ENCODE data around the gene FOXI1.

FOXI1 gene

GRCh38 chr5:170132269-170132975 lies 26.7 kb downstream of the FOXI1 start:
- DNase-seq = no peak

DNA sequence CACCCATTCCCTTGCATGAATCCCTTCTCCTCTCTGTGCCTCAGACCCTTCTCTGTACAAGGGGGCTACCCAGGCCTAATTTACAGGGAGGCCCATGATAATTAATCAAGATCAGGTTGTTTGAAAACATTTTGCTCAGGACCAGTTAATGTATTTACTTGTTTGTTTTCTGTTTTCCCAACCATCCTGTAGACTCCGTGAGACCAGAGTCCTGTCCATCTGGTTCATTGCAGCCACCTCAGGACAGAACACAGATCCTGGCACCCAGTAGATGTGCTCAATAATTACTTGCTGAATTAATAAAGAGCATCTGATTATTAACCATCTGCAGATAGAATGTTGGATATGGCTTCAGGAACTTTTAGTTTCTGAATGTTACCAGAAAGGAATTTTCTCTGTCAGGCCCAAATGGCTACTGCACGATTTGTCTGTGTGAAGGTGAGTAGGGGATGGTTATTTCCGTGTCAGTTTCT lies 27.3 kb downstream of the FOXI1 start:
- no peak for DNase-seq

DNA sequence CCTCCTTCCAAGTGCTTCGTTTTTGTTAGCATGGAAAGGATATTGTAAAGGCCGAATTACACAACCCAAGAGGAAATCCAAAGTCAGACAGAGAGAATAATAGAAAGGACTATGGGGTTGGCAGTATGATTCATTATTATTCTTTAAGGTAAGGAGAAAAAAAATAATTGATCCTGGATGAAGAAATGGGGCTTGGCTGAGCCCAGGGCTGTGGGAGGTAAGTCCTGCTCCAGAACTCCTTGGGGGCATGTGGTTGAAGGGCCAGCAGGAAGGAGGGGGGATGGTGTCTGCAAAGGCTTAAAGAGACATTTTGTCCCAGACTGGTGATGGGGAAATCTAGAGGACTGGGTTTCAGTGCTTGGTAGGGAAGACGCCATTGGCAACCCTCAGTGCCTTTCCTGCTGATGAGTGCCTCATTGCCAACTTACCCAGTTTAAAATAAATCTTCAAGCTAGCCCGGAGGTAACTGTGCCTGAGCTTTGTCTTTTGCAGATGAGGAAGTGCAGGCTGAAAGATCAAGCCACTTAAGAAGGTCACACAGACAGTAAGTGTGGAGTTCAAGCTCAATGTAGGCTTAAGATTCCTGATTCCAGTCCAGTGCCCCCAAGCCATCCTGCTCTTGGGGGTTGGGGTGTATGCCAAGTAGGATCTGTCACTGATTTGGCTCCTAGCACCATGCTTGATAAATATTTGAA lies 30.2 kb downstream of the FOXI1 start:
- DNase-seq = no peak

GRCh38 chr5:170136506-170136905 lies 30.8 kb downstream of the FOXI1 start:
- no peak for DNase-seq

- DNase-seq = no peak
Observed at GRCh38 chr5:170137694-170138214, 32.1 kb downstream of the FOXI1 start.

DNA sequence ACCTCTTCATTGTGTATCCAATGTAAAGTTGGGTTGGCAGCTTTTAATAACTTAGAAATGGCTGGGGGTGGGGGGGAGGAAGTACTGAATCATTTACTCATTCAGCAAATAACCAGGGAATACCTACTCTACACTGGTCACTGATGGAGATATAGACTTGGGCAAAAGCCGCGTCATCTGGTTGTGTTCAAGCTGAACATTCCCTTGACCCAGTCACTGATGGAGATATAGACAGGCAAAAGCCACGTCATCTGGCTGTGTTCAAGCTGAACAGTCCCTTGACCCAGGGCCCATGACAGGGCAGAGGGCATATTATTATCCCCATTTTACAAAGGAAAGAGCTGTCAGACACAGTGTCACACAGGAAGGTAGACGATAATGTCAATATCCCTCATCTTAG lies 32.6 kb downstream of the FOXI1 start:
- DNase-seq = no peak

DNA sequence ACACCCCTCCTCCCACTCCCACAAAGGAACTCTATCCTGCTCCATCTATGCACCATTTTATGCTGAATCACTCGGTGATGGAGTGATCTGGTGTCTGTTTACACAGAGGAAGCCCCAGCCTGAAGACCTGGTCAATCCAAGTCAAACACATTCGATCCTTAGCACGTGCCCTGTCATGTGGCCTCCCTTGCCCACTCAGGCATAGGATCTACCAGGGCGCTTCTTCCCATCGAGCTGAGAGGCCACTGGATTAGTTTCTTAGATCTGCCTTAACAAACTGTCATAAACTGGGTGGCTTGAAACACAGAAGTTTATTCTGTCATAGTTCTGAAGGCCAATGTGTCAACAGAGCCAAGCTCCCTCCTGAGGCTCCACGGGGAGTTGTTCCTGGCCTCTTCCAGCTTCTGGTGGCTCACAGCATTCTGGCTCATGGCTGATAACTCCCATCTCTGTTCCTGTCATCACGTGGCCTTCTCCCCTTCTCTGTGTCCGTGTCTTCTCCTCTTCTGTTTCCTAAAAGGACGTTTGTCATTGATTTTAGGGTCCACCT lies 34.2 kb downstream of the FOXI1 start:
- DNase-seq = no peak

DNA sequence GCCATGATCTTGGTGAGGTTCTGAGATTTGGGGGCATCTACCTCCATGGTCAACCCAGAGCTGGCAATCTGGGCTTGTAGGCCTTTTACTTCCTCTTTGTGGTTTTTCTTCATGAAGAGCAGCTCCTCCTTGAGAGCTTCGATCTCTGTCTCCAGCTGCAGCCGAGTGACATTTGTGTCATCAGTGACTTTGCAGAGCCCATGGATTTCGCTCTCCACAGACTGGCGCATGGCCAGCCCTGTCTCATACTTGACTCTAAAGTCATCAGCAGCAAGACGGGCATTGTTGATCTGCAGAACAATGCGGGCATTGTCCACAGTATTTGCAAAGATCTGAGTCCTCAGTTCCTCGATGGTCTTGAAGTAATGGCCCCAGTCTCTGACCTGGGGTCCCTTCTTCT lies 35.5 kb downstream of the FOXI1 start:
- peak; percentile 56 for DNase-seq

DNA sequence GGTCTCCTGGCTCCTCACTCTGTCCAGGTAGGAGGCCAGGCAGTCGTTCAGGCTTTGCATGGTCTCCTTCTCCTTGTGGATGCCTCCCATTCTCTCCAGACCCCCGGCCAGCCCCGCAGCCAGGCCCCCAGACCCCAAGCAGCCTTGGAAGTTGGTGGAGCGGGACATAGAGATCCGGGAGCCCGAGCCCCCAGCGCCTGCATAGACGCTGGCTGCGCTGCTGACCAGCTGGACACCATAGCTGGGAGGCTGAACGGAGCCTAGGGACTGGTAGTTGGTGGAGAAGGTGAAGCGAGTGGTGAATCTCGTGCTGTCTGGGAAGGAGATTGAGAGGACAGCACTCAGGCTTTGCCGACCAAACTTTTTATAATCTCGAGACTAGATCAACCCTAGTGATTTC lies 35.9 kb downstream of the FOXI1 start:
- no peak for DNase-seq

GRCh38 chr5:170142196-170142595 lies 36.5 kb downstream of the FOXI1 start:
- no peak for DNase-seq

- DNase-seq = no peak
Observed at GRCh38 chr5:170143091-170143490, 37.4 kb downstream of the FOXI1 start.

DNA sequence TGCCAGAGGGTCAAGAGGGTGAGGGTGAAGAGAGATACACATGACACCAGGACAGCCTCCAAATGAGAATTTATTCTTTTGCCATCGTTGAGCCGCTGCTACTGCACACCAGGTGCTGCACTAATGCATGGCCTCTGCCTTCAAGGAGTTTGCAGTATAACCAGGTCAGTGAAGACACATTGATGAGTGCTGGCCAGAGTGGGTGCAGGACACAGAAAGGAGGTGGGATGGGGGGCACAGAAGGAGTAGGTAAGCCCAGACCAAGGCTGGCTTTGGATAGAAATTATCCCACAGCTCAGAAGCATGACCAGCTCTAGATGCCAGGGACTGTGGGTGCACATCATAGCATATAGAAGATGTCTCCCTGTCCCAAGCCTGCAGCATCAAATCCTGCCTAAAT lies 38.0 kb downstream of the FOXI1 start:
- DNase-seq = no peak

- no peak for DNase-seq
Observed at GRCh38 chr5:170144286-170145023, 38.8 kb downstream of the FOXI1 start.

GRCh38 chr5:170145462-170145861 lies 39.8 kb downstream of the FOXI1 start:
- DNase-seq = peak; percentile 72

- no peak for DNase-seq
Observed at GRCh38 chr5:170147051-170147752, 41.5 kb downstream of the FOXI1 start.

DNA sequence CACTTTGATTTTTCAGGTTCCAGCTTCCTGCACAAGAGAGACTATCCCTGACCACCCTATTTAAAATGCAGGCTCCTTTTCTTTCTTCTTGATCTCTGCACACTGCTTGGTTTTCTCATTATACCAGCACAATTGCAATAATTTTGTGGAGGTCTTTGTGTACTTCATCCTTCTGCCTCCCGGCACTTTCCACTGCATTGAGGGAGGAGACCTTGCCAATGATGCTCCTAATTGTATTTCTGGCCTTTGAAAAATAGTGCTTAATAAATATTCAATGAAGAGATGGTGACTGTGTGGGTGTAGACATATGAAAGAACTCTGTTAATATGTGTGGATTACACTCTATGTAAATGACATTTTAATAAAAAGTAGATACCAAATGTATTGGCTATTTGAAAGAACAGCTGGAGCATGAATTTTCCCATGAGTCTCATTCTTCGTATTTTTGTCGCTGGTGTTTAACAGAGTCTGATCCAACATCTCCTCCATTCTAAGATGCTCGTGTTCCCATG lies 42.1 kb downstream of the FOXI1 start:
- no peak for DNase-seq

DNA sequence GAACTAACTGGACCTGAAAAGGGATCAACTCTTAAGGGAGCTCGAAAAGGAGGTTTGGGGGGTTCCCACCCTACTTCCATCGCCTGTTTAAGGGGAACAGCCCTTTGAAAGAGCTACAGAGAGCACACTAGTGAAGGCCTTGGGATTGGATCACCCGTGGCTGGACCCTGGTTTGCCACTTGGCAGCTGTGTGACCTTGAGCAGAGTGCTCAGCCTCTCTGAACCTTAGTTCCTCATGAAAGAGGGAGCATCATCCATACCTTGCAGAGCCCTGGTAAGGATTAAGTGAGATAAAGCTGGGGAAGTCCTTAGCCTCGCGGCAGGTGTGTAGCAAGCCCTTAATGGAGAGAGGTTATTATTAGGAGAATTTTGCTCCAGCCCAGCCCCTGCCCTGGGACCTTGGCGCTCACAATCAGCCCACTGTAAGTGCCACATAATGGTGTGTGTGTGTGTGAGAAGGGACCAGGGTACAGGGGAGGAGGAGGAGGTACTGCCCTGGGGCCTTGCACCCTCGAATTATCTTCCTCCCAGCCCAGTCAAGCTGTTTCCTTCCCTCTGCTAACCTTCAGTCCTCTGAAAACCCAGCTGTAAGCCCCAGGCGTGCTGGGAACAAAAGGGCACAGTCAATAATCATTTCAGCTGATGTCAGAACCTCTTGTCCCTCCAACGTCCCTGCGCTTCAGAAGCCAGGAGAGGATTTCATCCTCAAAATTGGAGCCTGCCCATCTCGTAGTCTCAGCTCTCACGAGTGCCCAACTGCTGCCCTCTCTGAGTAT lies 42.9 kb downstream of the FOXI1 start:
- DNase-seq = no peak

GRCh38 chr5:170149206-170149515 lies 43.5 kb downstream of the FOXI1 start:
- DNase-seq = no peak

- no peak for DNase-seq
Observed at GRCh38 chr5:170150713-170151096, 45.0 kb downstream of the FOXI1 start.

DNA sequence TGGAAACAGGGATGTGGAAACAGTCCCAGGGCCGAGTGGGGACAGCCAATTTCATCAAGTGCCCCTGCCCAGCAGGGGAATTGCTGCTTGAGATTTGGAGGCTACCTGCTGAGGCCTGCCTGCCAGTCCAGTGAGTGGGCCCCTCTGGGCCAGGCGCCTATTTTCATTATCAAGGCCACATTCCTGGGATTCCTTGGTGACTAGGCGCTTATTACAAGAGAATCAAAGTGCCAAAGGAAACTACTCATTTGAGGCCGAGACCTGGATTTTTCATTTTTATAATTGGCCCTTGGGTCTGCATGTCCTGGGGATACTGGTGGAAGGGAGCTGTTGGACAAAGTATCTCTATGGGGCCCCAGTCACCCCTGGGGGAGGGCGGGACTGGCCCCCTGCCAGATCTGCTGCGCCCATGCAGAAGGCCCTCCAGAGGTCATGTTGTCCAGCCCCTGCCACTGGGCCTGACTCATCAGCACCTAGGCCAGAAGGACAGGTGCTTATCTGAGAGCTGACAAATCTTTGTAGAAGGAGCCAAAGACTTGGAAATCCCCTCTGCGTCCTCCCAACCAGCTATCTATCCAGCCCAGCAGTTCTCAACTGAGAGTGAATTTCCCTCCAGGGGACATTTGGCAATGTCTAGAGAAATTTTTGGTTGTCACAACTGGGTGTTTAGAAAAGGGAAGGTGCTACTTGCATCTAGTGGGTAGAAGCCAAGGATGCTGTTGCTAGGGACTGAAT lies 45.6 kb downstream of the FOXI1 start:
- no peak for DNase-seq

DNA sequence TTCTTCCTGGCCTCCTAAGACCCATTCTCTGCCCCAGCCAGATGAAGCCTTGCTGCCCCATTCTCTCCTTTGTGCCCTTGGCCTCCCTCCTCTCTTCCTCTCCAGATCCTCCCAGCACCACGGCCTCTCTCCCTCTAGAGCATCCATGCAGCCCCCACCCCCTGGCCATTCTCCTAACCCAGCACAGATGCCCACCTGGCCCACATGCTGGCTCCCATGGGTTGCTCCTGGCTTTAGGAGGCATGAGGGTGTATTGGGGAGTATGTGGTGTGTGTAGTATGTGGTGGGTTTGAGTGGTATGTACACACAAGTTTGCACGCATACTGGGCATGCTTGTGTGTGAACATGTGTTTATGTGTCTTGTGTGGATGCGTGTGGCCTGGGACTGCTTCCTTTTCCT lies 47.1 kb downstream of the FOXI1 start:
- no peak for DNase-seq
